Smooth muscle cell of the umbilical artery (primary cell): ENCODE measurements around the gene MUTYH. TPM values are rescaled to one million over a fixed set of nuclear protein-coding genes. Genes with fewer than 3 reads are reported as not detected.

Experiments
- total RNA-seq: library from RNA; depleted of rRNA; stranded (reverse); fragments of >200 nt; gene quantifications from 2 replicates; pipeline ENCODE4 v1.2.3, GENCODE V29; 2014

Gene MUTYH
- 12.5 and 14.2 TPM in 2 replicates for total RNA-seq

GRCh38 chr1:45339789-45340558 is at the start of gene MUTYH, which contains the start of gene TOE1:
MUTYH (minus strand) TSS chr1:45340440; CDS start chr1:45334505, 5,935 bp downstream.
TOE1 (plus strand) TSS chr1:45340170; CDS start chr1:45340253, 83 bp downstream.

GRCh38 chr1:45326627-45327623 is 13.3 kb downstream of the MUTYH start, which contains the start of gene HPDL:
HPDL (plus strand) TSS chr1:45326895; CDS start chr1:45327149, 254 bp downstream.

Other genes with a start within 250 kb of the MUTYH start
- under 0.01 TPM in 1 of 2 replicates, not detected in the other for gene ZSWIM5, start 133.8 kb downstream of the MUTYH start, total RNA-seq
- 0.59 and 1.4 TPM in 2 replicates for gene HPDL, start 13.5 kb downstream of the MUTYH start, total RNA-seq
- gene TOE1, start 270 bp downstream of the MUTYH start, total RNA-seq = 7.4 and 11.1 TPM in 2 replicates
- gene TESK2, start 150.7 kb upstream of the MUTYH start, total RNA-seq = 0.60 and 0.89 TPM in 2 replicates
- gene CCDC163, start 159.6 kb upstream of the MUTYH start, total RNA-seq = 0.28 and 0.30 TPM in 2 replicates
- gene MMACHC, start 159.9 kb upstream of the MUTYH start, total RNA-seq = 1.5 and 1.9 TPM in 2 replicates
- 498 and 520 TPM in 2 replicates for gene PRDX1, start 181.4 kb upstream of the MUTYH start, total RNA-seq
- 103 and 145 TPM in 2 replicates for gene AKR1A1, start 210.4 kb upstream of the MUTYH start, total RNA-seq
- gene NASP, start 243.6 kb upstream of the MUTYH start, total RNA-seq = 27.0 and 38.8 TPM in 2 replicates